Activated CD8-positive, alpha-beta T cell treated with anti-CD3 and anti-CD28 coated beads for 36 hours (primary cell): ENCODE results near the gene SERPINH1. TPM values are rescaled to one million over a fixed set of nuclear protein-coding genes. Genes with fewer than 3 reads are reported as not detected.

Experiments used
- ATAC-seq: fragments of 200-7000 bp; cut with Tn5 transposase; one replicate; pipeline ENCODE4 v1.10.0; 2021; ENCODE audit warnings: mild to moderate bottlenecking, moderate library complexity
- CTCF ChIA-PET: fragments of 350-600 bp; sonication (Branson Sonifier 250); formaldehyde crosslinking; loops from one replicate; lab custom pipeline; 2021; ENCODE audit warnings: antibody characterized with exemption; lab: Charles Lee
- POLR2A ChIA-PET: fragments of 350-600 bp; sonication (Branson Sonifier 250); formaldehyde crosslinking; loops from one replicate; lab custom pipeline; 2021; ENCODE audit warnings: antibody characterized with exemption; lab: Charles Lee
- DNase-seq: peaks from one replicate; pipeline ENCODE4 v3.0.0-alpha.2; 2020
- H3K27ac Mint-ChIP-seq: one replicate; pipeline ENCODE4 v1.8.0; 2021; ENCODE audit warnings: mild to moderate bottlenecking, mixed read lengths
- H3K27me3 Mint-ChIP-seq: one replicate; pipeline ENCODE4 v1.8.0; 2021; ENCODE audit warnings: mixed read lengths
- H3K36me3 Mint-ChIP-seq: one replicate; pipeline ENCODE4 v1.8.0; 2021; ENCODE audit warnings: low read depth, mixed read lengths
- H3K4me1 Mint-ChIP-seq: one replicate; pipeline ENCODE4 v1.8.0; 2021; ENCODE audit warnings: low read depth, mixed read lengths
- H3K4me3 Mint-ChIP-seq: one replicate; pipeline ENCODE4 v1.8.0; 2021; ENCODE audit warnings: mild to moderate bottlenecking, moderate library complexity, mixed read lengths
- H3K9me3 Mint-ChIP-seq: one replicate; pipeline ENCODE4 v1.8.0; 2021; ENCODE audit warnings: mixed read lengths
- CTCF ChIP-seq: fragments of 200-600 bp; IDR thresholded peaks from one replicate; pipeline ENCODE4 v1.8.0; 2022; ENCODE audit warnings: antibody characterized with exemption, mild to moderate bottlenecking
- intact Hi-C: fragments of 100-400 bp; cut with micrococcal nuclease; formaldehyde crosslinking; loops from one replicate; pipeline ENCODE4 v1.10.0; 2022
- total RNA-seq, 2 experiments: library from RNA; stranded (reverse); gene quantifications; one replicate each; pipeline ENCODE4 v1.2.3, GENCODE V29; 2021

The SERPINH1 gene
- total RNA-seq, 2 experiments from 2014 or later = 15.7 to 17.7 TPM

GRCh38 chr11:75597636-75598035, 35.6 kb downstream of the SERPINH1 start:
- peak; percentile 52 for TF ChIP-seq CTCF
- no peaks in the 10 kb centered on the region for H3K36me3 Mint-ChIP-seq
- ChIA-PET CTCF (interaction anchor here (0.6 to 2.4 kb wide), 8 partner anchors 8 to 283 kb away, joined by 3 to 10 read pairs (median 4); no protein-coding TSS in a partner anchor), POLR2A (no interaction called here)
- ATAC-seq (peak; percentile 65), DNase-seq (peak; percentile 33)
- no peak overlapping the region for H3K4me3 Mint-ChIP-seq
- peaks cover 4% of the 10 kb centered on the region for H3K4me1 Mint-ChIP-seq
- intact Hi-C loops = no loop called here
- H3K9me3 Mint-ChIP-seq = no peaks in the 10 kb centered on the region
- no peak overlapping the region for H3K27ac Mint-ChIP-seq
- H3K27me3 Mint-ChIP-seq = no peaks in the 10 kb centered on the region

GRCh38 chr11:75598264-75598663, 36.2 kb downstream of the SERPINH1 start:
- DNase-seq = no peak
- no peaks in the 10 kb centered on the region for H3K36me3 Mint-ChIP-seq
- no peaks in the 10 kb centered on the region for H3K4me1 Mint-ChIP-seq
- ATAC-seq = no peak
- no peaks in the 10 kb centered on the region for H3K9me3 Mint-ChIP-seq
- H3K4me3 Mint-ChIP-seq = no peak overlapping the region
- ChIA-PET CTCF (interaction anchor here (0.6 to 2.4 kb wide), 8 partner anchors 9 to 282 kb away, joined by 3 to 10 read pairs (median 4); no protein-coding TSS in a partner anchor), POLR2A (no interaction called here)
- TF ChIP-seq CTCF = no peak
- intact Hi-C loops = no loop called here
- no peak overlapping the region for H3K27ac Mint-ChIP-seq
- peaks cover under 1% of the 10 kb centered on the region for H3K27me3 Mint-ChIP-seq

- no peak for DNase-seq
- H3K4me1 Mint-ChIP-seq = no peaks in the 10 kb centered on the region
- no peak for TF ChIP-seq CTCF
- CTCF ChIA-PET = interaction anchor here (0.9 to 2.4 kb wide), 6 partner anchors 10 to 212 kb away, joined by 3 to 10 read pairs (median 5); no protein-coding TSS in a partner anchor
- H3K27me3 Mint-ChIP-seq = peaks cover 1% of the 10 kb centered on the region
- no peak for ATAC-seq
- no peaks in the 10 kb centered on the region for H3K36me3 Mint-ChIP-seq
- POLR2A ChIA-PET = interaction anchor here (0.7 kb wide), 1 partner anchor 13 kb away, joined by 3 read pairs; no protein-coding TSS in a partner anchor
- no peak overlapping the region for H3K4me3 Mint-ChIP-seq
- H3K27ac Mint-ChIP-seq = no peak overlapping the region
- intact Hi-C loops = no loop called here
- H3K9me3 Mint-ChIP-seq = no peaks in the 10 kb centered on the region
These were observed 36.8 kb downstream of the SERPINH1 start for GRCh38 chr11:75598900-75599299.

GRCh38 chr11:75600356-75600755, 38.3 kb downstream of the SERPINH1 start:
- CTCF ChIA-PET = interaction anchor here (1.4 to 1.6 kb wide), 2 partner anchors 9 to 69 kb away, joined by 3 to 5 read pairs; no protein-coding TSS in a partner anchor
- Mint-ChIP-seq H3K4me1 (no peaks in the 10 kb centered on the region), H3K9me3 (no peaks in the 10 kb centered on the region), H3K36me3 (no peaks in the 10 kb centered on the region), H3K27ac (no peak overlapping the region), H3K27me3 (peaks cover 3% of the 10 kb centered on the region), H3K4me3 (no peak overlapping the region)
- ATAC-seq = no peak
- POLR2A ChIA-PET = no interaction called here
- no peak for TF ChIP-seq CTCF
- no peak for DNase-seq
- intact Hi-C loops = no loop called here

GRCh38 chr11:75601494-75601893, 39.4 kb downstream of the SERPINH1 start:
- H3K4me1 Mint-ChIP-seq = no peaks in the 10 kb centered on the region
- no peaks in the 10 kb centered on the region for H3K9me3 Mint-ChIP-seq
- POLR2A ChIA-PET = interaction anchor here (1.5 kb wide), 1 partner anchor 9 kb away, joined by 3 read pairs; no protein-coding TSS in a partner anchor
- ATAC-seq = no peak
- CTCF ChIA-PET = interaction anchor here (0.6 to 1.1 kb wide), 2 partner anchors 15 to 266 kb away, joined by 3 read pairs; no protein-coding TSS in a partner anchor
- H3K27ac Mint-ChIP-seq = no peak overlapping the region
- no peak for TF ChIP-seq CTCF
- no peak for DNase-seq
- H3K4me3 Mint-ChIP-seq = no peak overlapping the region
- H3K27me3 Mint-ChIP-seq = peaks cover 3% of the 10 kb centered on the region
- H3K36me3 Mint-ChIP-seq = no peaks in the 10 kb centered on the region
- intact Hi-C loops = no loop called here
